ENCODE results near the gene COBLL1.

Gene COBLL1

DNA sequence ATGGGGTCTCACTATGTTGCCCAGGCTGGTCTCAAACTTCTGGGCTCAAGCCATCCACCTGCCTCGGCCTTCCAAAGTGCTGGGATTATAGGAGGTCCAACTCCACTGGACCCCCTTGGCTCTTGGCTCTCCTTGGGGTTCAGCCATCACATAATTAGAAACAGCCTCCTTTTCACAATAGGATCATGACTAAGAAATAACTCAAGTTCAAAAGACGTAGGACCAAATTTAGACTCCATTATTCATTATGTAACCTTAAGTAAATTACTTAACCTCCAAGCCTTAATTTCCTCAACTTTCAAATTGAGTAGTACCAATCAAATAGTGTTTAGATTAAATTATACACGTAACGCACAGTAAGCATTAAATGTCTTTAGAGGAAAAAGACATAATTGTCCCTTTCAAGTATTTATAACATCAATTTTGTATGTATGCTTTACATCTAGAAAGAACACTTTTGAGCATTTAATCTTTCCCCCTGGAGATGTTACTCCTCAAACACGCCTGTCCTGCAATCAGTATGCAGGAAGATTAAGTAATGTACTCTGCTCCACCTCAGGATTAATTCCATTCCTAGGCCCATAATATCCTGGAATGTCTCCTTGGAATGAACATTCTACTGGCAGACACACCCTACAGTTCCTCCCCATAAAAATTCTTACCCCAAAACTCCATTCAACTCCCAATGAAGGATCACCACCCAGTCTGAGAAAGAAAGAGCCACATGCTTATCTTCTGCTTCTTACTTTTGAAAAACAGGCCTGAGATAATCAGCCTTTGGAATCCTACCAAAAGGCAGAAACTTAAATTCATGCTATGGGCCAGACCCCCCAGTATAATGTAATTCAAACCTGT, 49.1 kb downstream of the COBLL1 start:
- no peak overlapping the region for H3K27ac ChIP-seq
- TF ChIP-seq ZFX (IDR thresholded peaks at IDR 0.05): no peak
- no peak for TF ChIP-seq CTCF (conservative IDR thresholded peaks at IDR 0.05)

DNA sequence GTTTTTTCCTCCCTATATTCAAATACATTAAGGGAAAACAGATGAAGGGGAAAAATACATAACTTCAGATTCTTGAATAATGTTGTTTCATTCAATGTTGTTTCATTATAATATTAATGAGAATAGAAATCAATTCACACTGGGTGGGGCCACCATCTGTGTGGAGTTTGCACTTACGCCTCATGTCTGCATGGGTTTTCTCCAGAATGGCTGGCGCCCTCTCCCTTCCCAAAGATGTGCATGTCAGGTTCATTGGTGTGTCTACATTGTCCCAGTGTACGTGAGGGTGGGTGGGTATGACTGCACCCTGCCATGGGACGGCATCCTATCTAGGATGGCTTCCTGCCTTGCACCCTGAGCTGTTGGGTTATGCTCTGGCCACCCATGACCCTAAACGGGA, 51.7 kb downstream of the COBLL1 start:
- no peak overlapping the region for H3K27ac ChIP-seq
- TF ChIP-seq CTCF (conservative IDR thresholded peaks at IDR 0.05): no peak
- TF ChIP-seq ZFX (IDR thresholded peaks at IDR 0.05): no peak

- H3K27ac ChIP-seq: no peak overlapping the region
- TF ChIP-seq CTCF (conservative IDR thresholded peaks at IDR 0.05) (no peak), ZFX (IDR thresholded peaks at IDR 0.05) (no peak)
Measured at GRCh38 chr2:164786787-164787186, 54.8 kb downstream of the COBLL1 start.

- no peak overlapping the region for H3K27ac ChIP-seq
- TF ChIP-seq CTCF (conservative IDR thresholded peaks at IDR 0.05) (no peak), ZFX (IDR thresholded peaks at IDR 0.05) (no peak)
Measured at GRCh38 chr2:164785457-164785856, 56.2 kb downstream of the COBLL1 start.

GRCh38 chr2:164784376-164784775, 57.2 kb downstream of the COBLL1 start:
- TF ChIP-seq ZFX (IDR thresholded peaks at IDR 0.05) (no peak), CTCF (conservative IDR thresholded peaks at IDR 0.05) (no peak)
- no peak overlapping the region for H3K27ac ChIP-seq

GRCh38 chr2:164782323-164782722, 59.3 kb downstream of the COBLL1 start:
- TF ChIP-seq CTCF (conservative IDR thresholded peaks at IDR 0.05): no peak
- TF ChIP-seq ZFX (IDR thresholded peaks at IDR 0.05): no peak
- no peak overlapping the region for H3K27ac ChIP-seq

DNA sequence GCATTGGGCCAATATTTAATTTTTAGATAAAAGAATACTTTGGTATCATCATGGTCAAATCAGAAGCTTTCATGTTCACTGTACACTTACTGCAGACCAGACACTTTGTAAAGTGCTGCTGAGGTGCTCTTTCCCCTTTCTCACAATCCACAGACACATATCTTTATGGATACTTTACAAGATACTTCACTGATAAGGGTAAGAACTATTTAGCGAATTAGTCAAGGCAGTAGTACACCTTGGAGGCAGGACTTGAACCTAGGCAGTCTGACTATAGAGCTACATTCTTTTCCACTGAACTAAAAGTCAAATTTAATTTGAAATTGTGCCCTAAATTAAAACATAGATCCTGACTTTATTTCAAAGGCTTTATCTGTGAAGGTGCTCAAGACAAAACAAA, 60.2 kb downstream of the COBLL1 start:
- no peak overlapping the region for H3K27ac ChIP-seq
- TF ChIP-seq ZFX (IDR thresholded peaks at IDR 0.05) (no peak), CTCF (conservative IDR thresholded peaks at IDR 0.05) (no peak)

Data from C4-2B (cell line).